GM18951 (cell line): ENCODE data around the gene NDRG4.

Source experiments
- POLR2A ChIP-seq: IDR thresholded peaks from 4 replicates; pipeline ENCODE4 v1.6.1; 2011; ENCODE audit warnings: mild to moderate bottlenecking; ENCODE audit not compliant: insufficient read length, insufficient read depth; ENCODE audit errors: extremely low read depth
- in situ Hi-C: fragments of 300-500 bp; cut with MboI; formaldehyde crosslinking; loops from one replicate; pipeline ENCODE4 v1.12.0; 2022; ENCODE audit warnings: low sequenced_read_pairs, mixed read lengths, inconsistent platforms; ENCODE audit not compliant: unreplicated experiment

The NDRG4 gene

GRCh38 chr16:58503166-58503862 is 3.4 kb downstream of the NDRG4 start:
- in situ Hi-C loops = no loop called here
- no peak for TF ChIP-seq POLR2A

DNA sequence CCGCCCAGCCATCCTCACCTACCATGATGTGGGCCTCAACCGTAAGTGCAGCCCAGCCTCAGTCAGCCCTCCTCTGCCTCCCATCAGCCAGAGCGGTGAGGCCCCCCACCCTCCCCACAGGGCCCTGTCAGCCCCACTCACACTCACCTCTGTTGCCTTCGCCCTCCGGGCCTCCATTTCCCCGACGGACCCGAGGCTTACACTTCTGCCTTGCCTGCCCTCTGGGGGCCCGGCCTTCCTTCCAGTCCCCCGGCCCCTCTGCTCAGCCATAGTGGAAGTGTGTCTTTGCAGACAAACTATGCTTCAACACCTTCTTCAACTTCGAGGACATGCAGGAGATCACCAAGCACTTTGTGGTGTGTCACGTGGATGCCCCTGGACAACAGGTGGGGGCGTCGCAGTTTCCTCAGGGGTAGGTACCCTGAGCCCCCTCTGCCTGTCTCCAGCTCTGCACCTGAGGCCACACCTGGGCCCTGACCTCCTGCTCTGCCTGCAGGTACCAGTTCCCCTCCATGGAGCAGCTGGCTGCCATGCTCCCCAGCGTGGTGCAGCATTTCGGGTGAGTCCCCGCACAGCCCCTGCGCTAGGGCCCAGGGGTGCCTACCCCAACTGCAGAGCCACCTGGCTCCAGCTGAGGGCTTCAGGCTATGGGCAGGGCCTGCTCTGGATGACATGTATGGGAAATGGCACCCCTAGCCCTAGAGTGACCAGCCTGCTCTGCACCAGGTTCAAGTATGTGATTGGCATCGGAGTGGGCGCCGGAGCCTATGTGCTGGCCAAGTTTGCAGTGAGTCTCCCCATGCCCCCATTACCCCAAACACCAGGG is 4.1 kb downstream of the NDRG4 start:
- no peak for TF ChIP-seq POLR2A
- in situ Hi-C loops = no loop called here

- in situ Hi-C loops = no loop called here
Measured at GRCh38 chr16:58506241-58507194, 6.6 kb downstream of the NDRG4 start.

GRCh38 chr16:58507195-58507962 is 7.4 kb downstream of the NDRG4 start:
- in situ Hi-C loops = no loop called here
- TF ChIP-seq POLR2A = no peak

More at GRCh38 chr16:58506241-58507194, 6.6 kb downstream of the NDRG4 start:
- TF ChIP-seq POLR2A = no peak

DNA sequence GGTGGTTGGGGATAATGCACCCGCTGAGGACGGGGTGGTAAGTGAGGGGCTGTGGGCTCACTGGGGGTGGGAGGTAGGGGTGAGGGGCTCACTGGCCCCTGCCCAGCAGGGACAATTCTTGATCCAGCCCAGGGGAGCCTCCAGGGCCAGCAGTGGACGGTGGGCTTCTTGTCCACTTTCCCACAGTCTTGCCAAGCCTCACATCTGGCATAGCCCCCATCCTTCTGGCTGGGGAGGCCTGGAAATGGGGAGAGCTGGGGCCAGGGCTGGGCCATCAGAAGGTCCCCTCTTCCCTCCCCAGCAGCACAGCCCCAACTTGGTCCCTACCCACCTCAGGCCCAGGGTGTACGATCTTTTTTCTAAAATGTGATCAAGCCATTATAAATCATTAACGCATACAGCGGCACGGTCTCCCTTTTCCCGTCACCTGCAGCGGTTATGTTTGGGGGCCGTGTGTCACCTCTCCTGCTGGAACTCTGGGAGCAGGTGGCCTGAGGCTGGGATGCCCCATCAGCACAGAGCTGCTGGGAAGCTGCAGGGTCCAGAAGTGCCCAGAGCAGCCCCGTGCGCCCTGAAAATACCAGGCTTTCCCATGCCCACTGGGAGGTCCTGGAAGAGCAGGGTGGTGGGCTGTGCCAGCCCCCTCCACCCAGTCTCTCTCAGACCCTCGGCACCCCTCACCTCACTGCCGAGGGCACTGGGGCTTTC is 8.2 kb downstream of the NDRG4 start:
- TF ChIP-seq POLR2A = no peak
- in situ Hi-C loops = no loop called here

DNA sequence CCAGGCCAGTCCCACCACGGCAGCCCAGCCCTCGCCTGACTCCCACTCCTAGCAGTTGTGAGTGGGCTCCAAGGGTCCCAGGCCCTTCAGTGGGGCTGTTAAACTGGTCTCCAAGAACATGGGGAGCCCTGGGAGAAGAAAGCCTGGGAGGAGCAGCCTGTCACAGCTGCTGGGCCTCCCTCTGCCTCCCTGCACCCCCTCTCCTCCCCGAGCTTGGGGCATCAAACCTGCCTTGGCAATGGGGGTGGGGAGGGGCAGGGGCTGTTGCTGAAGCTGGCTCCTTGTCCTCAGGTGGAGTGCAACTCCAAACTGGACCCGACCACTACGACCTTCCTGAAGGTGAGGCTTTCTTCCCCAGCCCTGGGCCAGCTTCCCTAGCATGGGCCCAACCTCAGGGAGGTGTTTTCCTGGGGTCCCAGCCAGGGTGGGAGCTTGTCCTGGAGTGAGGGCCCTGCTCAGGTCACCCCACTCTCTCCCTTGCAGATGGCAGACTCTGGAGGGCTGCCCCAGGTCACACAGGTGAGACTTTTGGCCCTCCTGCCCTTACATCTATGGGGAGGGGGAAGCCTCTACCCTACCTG is 8.8 kb downstream of the NDRG4 start:
- in situ Hi-C loops = no loop called here
- no peak for TF ChIP-seq POLR2A

GRCh38 chr16:58509256-58510096 is 9.5 kb downstream of the NDRG4 start:
- TF ChIP-seq POLR2A = no peak
- in situ Hi-C loops = no loop called here

GRCh38 chr16:58510097-58510775 is 10.3 kb downstream of the NDRG4 start:
- in situ Hi-C loops = no loop called here
- TF ChIP-seq POLR2A = no peak

DNA sequence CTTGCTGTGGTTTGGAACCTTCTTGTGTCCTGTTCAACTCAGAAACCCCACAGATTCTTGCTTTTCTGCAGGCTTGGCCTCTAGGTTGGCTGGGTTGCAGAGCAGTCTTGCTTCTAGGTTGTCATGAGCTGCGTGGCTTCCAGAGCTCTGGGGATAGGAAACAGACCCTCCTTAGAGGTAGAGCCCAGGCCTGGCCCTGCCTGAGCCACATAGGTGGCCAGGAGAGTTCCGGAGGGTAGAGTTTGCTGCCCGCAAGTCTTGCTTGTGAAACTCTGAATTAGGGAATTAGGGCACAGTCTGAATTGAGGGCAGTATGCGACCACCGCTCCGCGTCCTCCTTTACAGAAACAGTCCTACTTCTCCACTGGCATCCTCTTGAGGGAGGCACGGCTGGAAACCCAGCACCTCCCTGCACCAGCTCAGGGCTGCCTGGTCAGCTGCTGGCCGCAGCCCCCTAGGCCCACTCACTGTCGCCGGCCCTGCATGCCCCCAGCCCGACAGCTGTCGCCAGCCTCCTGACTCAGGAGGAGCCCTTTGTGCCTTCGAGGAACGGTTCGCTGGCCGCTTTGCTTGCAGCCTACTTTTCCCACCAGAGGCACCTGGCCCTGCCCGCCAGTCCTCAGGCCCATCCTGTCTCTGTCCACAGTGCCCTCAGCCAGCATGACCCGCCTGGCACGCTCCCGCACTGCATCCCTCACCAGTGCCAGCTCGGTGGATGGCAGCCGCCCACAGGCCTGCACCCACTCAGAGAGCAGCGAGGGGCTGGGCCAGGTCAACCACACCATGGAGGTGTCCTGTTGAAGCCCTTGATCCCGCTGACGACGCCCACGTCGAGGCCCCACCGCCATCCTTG is 11.1 kb downstream of the NDRG4 start:
- no peak for TF ChIP-seq POLR2A
- in situ Hi-C loops = no loop called here
